ENCODE measurements around the gene PROX1.

GRCh38 chr1:213979751-213980586, 7.8 kb upstream of the PROX1 start:
- TF ChIP-seq CTCF (IDR thresholded peaks at IDR 0.05; ENCODE audit: low read depth, low read length) (no peak), EZH2phosphoT487 (IDR thresholded peaks at IDR 0.05; ENCODE audit: low read depth) (no peak)
